Fibroblast of lung (primary cell): ENCODE results near the gene CYTH1. TPM values are rescaled to one million over a fixed set of nuclear protein-coding genes. Genes with fewer than 3 reads are reported as not detected.

Experiments used
- DNase-seq, 2 donors: peaks; one replicate each; pipeline versions ENCODE4 v3.0.0 to v3.0.0-alpha.2; 2010; ENCODE audit warnings: low read depth in 2 of 2
- H2AFZ ChIP-seq: 2 replicates; pipeline ENCODE4 v1.5.1; 2012; ENCODE audit warnings: low read length, control low read depth, inconsistent platforms
- H3K27ac ChIP-seq: 2 replicates; pipeline ENCODE4 v1.5.1; 2011; ENCODE audit warnings: low read length, control low read depth; ENCODE audit not compliant: insufficient read depth
- H3K27me3 ChIP-seq: 2 replicates; pipeline ENCODE4 v1.5.1; 2011; ENCODE audit warnings: mild to moderate bottlenecking, low read length; ENCODE audit not compliant: control insufficient read depth, insufficient read depth
- H3K36me3 ChIP-seq: 2 replicates; pipeline ENCODE4 v1.5.1; 2011; ENCODE audit warnings: low read length; ENCODE audit not compliant: control insufficient read depth, insufficient read depth
- H3K4me1 ChIP-seq: 2 replicates; pipeline ENCODE4 v1.5.1; 2011; ENCODE audit warnings: low read length; ENCODE audit not compliant: control insufficient read depth, insufficient read depth; ENCODE audit errors: extremely low read depth
- H3K4me2 ChIP-seq: 2 replicates; pipeline ENCODE4 v1.5.1; 2011; ENCODE audit warnings: low read length, control low read depth; ENCODE audit not compliant: insufficient read depth; ENCODE audit errors: extremely low read depth
- H3K4me3 ChIP-seq, 4 experiments: fragments of 200-600 bp in 1 of 4; sonication (generic) in 1 of 4; replicated peaks in 1 of 4; 2 replicates each; pipeline ENCODE4 v1.5.1; 2011 to 2016; ENCODE audit warnings: low read length in 4 of 4, low read depth in 3 of 4, mild to moderate bottlenecking in 3 of 4, control low read depth in 2 of 4, inconsistent platforms in 1 of 4, mixed read lengths in 1 of 4; ENCODE audit not compliant: insufficient read depth in 1 of 4; ENCODE audit errors: control extremely low read depth in 1 of 4
- H3K79me2 ChIP-seq: 2 replicates; pipeline ENCODE4 v1.5.1; 2012; ENCODE audit warnings: mild to moderate bottlenecking, low read length, inconsistent platforms; ENCODE audit not compliant: control insufficient read depth, insufficient read depth
- H3K9ac ChIP-seq: 2 replicates; pipeline ENCODE4 v1.5.1; 2011; ENCODE audit warnings: mild to moderate bottlenecking, low read length, control low read depth; ENCODE audit not compliant: insufficient read depth
- H3K9me3 ChIP-seq: 2 replicates; pipeline ENCODE4 v1.5.1; 2012; ENCODE audit warnings: low read depth, low read length; ENCODE audit not compliant: control insufficient read depth, insufficient read depth
- H4K20me1 ChIP-seq: 2 replicates; pipeline ENCODE4 v1.5.1; 2011; ENCODE audit warnings: low read length; ENCODE audit not compliant: control insufficient read depth, insufficient read depth; ENCODE audit errors: extremely low read depth
- CTCF ChIP-seq, 2 donors: IDR thresholded peaks in 1 of 2; conservative IDR thresholded peaks in 1 of 2; 1 replicate in 1 of 2; 2 replicates in 1 of 2; pipeline ENCODE4 v1.5.1; 2011 to 2012; ENCODE audit warnings: low read length in 2 of 2, control low read depth in 1 of 2, inconsistent platforms in 1 of 2, low read depth in 1 of 2, mild to moderate bottlenecking in 1 of 2
- EZH2 ChIP-seq: IDR thresholded peaks from 2 replicates; pipeline ENCODE4 v1.5.1; 2012; ENCODE audit warnings: low read length, control low read depth, mild to moderate bottlenecking; ENCODE audit errors: missing control alignments
- polyA plus RNA-seq, 2 donors: library from polyadenylated mRNA; depleted of rRNA in 1 of 2; stranded (reverse) in 1 of 2; unstranded in 1 of 2; fragments of >200 nt; gene quantifications; 2 replicates each; pipeline ENCODE4 v1.2.1, GENCODE V29; 2011 to 2012; ENCODE audit warnings: missing spikeins in 1 of 2
- total RNA-seq: library from RNA; depleted of rRNA; stranded (reverse); fragments of >200 nt; gene quantifications from 2 replicates; pipeline ENCODE4 v1.2.1, GENCODE V29; 2014

The CYTH1 gene
- total and polyA plus RNA-seq, 2 donors (not counting 1 experiment from before 2014, with no cell fraction given): 8.9 to 9.9 TPM

- no peak overlapping the region for H3K4me2 ChIP-seq
- H3K4me1 ChIP-seq: peaks cover 2% of the 10 kb centered on the region
- no peak overlapping the region for H3K4me3 ChIP-seq
- H4K20me1 ChIP-seq: no peaks in the 10 kb centered on the region
- no peak overlapping the region for H2AFZ ChIP-seq
- DNase-seq: no peak
- H3K9ac ChIP-seq: no peak overlapping the region
- no peak for TF ChIP-seq EZH2
- no peak for TF ChIP-seq CTCF (conservative IDR thresholded peaks at IDR 0.05 in 1 of 2, IDR thresholded peaks at IDR 0.05 in 1 of 2; ENCODE audit: low read depth in 1 of 2, low read length in 2 of 2)
- no peaks in the 10 kb centered on the region for H3K9me3 ChIP-seq
- no peaks in the 10 kb centered on the region for H3K79me2 ChIP-seq
- H3K27ac ChIP-seq: no peak overlapping the region
- H3K27me3 ChIP-seq: no peaks in the 10 kb centered on the region
- no peaks in the 10 kb centered on the region for H3K36me3 ChIP-seq
Measured at GRCh38 chr17:78723957-78724356, 58.1 kb downstream of the CYTH1 start.

- Histone ChIP-seq H3K9me3 (no peaks in the 10 kb centered on the region), H3K27me3 (no peaks in the 10 kb centered on the region), H2AFZ (no peak overlapping the region), H3K27ac (no peak overlapping the region), H3K9ac (no peak overlapping the region), H3K79me2 (no peaks in the 10 kb centered on the region), H3K36me3 (no peaks in the 10 kb centered on the region), H4K20me1 (no peaks in the 10 kb centered on the region), H3K4me1 (peaks cover 2% of the 10 kb centered on the region), H3K4me3 (peak overlapping the region; percentile 11 to 46 (median 28)), H3K4me2 (peak overlapping the region; percentile 79)
- no peak for TF ChIP-seq EZH2
- no peak for TF ChIP-seq CTCF (conservative IDR thresholded peaks at IDR 0.05 in 1 of 2, IDR thresholded peaks at IDR 0.05 in 1 of 2; ENCODE audit: low read depth in 1 of 2, low read length in 2 of 2)
- DNase-seq: peak; percentile 43 to 52
Measured at GRCh38 chr17:78723001-78723796, 58.9 kb downstream of the CYTH1 start.

GRCh38 chr17:78722246-78722761 lies 59.8 kb downstream of the CYTH1 start:
- Histone ChIP-seq H3K27ac (no peak overlapping the region), H3K79me2 (no peaks in the 10 kb centered on the region)

More at GRCh38 chr17:78722246-78722761, 59.8 kb downstream of the CYTH1 start:
- no peak overlapping the region for H3K9ac ChIP-seq
- DNase-seq: no peak
- H3K4me2 ChIP-seq: peak overlapping the region; percentile 79
- H3K36me3 ChIP-seq: no peaks in the 10 kb centered on the region
- H3K4me3 ChIP-seq: peak overlapping the region in 1 of 4 experiments; percentile 46
- H3K27me3 ChIP-seq: no peaks in the 10 kb centered on the region
- H2AFZ ChIP-seq: no peak overlapping the region
- H3K4me1 ChIP-seq: peaks cover 4% of the 10 kb centered on the region
- no peaks in the 10 kb centered on the region for H4K20me1 ChIP-seq
- H3K9me3 ChIP-seq: no peaks in the 10 kb centered on the region
- TF ChIP-seq CTCF (conservative IDR thresholded peaks at IDR 0.05 in 1 of 2, IDR thresholded peaks at IDR 0.05 in 1 of 2; ENCODE audit: low read depth in 1 of 2, low read length in 2 of 2) (no peak), EZH2 (no peak)
